HG02610 (cell line): ENCODE results near the gene BMPER.

ENCODE experiments used
- ATAC-seq: cut with Tn5 transposase; IDR thresholded peaks from one replicate; pipeline ENCODE4 v1.9.1; 2021; ENCODE audit warnings: mild to moderate bottlenecking, moderate library complexity; ENCODE audit not compliant: unreplicated experiment

Gene BMPER

GRCh38 chr7:34016876-34017275, 111.5 kb downstream of the BMPER start:
- ATAC-seq: no peak

- ATAC-seq: no peak
Measured at GRCh38 chr7:34019301-34019790, 114.0 kb downstream of the BMPER start.

GRCh38 chr7:34022626-34023025, 117.3 kb downstream of the BMPER start:
- ATAC-seq: no peak

- no peak for ATAC-seq
Measured at GRCh38 chr7:34025600-34025999, 120.3 kb downstream of the BMPER start.

GRCh38 chr7:34026481-34027190, 121.3 kb downstream of the BMPER start:
- ATAC-seq: no peak

GRCh38 chr7:34031156-34031555, 125.8 kb downstream of the BMPER start:
- ATAC-seq: no peak

GRCh38 chr7:34034728-34035127, 129.4 kb downstream of the BMPER start:
- no peak for ATAC-seq

- no peak for ATAC-seq
Measured at GRCh38 chr7:34036051-34036920, 130.9 kb downstream of the BMPER start.

- no peak for ATAC-seq
Measured at GRCh38 chr7:34036972-34037792, 131.8 kb downstream of the BMPER start.

- ATAC-seq: no peak
Measured at GRCh38 chr7:34038816-34039470, 133.6 kb downstream of the BMPER start.

- ATAC-seq: no peak
Measured at GRCh38 chr7:34041707-34042106, 136.4 kb downstream of the BMPER start.

- ATAC-seq: no peak
Measured at GRCh38 chr7:34042406-34042805, 137.1 kb downstream of the BMPER start.

- no peak for ATAC-seq
Measured at GRCh38 chr7:34043461-34044305, 138.3 kb downstream of the BMPER start.

- no peak for ATAC-seq
Measured at GRCh38 chr7:34044306-34044643, 138.9 kb downstream of the BMPER start.

GRCh38 chr7:34044734-34045353, 139.5 kb downstream of the BMPER start:
- no peak for ATAC-seq

GRCh38 chr7:34048445-34048844, 143.1 kb downstream of the BMPER start:
- ATAC-seq: peak; percentile 39

GRCh38 chr7:34054075-34054474, 148.7 kb downstream of the BMPER start:
- no peak for ATAC-seq

- no peak for ATAC-seq
Measured at GRCh38 chr7:34057136-34057535, 151.8 kb downstream of the BMPER start.

GRCh38 chr7:34057956-34058355, 152.6 kb downstream of the BMPER start:
- ATAC-seq: no peak

- no peak for ATAC-seq
Measured at GRCh38 chr7:34058801-34059135, 153.4 kb downstream of the BMPER start.
